ENCODE measurements around the gene HSPBAP1.

The HSPBAP1 gene

GRCh38 chr3:122700193-122700592, 93.4 kb downstream of the HSPBAP1 start:
- TF ChIP-seq, protein P1, sequence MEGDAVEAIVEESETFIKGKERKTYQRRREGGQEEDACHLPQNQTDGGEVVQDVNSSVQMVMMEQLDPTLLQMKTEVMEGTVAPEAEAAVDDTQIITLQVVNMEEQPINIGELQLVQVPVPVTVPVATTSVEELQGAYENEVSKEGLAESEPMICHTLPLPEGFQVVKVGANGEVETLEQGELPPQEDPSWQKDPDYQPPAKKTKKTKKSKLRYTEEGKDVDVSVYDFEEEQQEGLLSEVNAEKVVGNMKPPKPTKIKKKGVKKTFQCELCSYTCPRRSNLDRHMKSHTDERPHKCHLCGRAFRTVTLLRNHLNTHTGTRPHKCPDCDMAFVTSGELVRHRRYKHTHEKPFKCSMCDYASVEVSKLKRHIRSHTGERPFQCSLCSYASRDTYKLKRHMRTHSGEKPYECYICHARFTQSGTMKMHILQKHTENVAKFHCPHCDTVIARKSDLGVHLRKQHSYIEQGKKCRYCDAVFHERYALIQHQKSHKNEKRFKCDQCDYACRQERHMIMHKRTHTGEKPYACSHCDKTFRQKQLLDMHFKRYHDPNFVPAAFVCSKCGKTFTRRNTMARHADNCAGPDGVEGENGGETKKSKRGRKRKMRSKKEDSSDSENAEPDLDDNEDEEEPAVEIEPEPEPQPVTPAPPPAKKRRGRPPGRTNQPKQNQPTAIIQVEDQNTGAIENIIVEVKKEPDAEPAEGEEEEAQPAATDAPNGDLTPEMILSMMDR (IDR thresholded peaks at IDR 0.05; ENCODE audit: insufficient read depth, low read depth, low read length, missing control alignments) = no peak

DNA sequence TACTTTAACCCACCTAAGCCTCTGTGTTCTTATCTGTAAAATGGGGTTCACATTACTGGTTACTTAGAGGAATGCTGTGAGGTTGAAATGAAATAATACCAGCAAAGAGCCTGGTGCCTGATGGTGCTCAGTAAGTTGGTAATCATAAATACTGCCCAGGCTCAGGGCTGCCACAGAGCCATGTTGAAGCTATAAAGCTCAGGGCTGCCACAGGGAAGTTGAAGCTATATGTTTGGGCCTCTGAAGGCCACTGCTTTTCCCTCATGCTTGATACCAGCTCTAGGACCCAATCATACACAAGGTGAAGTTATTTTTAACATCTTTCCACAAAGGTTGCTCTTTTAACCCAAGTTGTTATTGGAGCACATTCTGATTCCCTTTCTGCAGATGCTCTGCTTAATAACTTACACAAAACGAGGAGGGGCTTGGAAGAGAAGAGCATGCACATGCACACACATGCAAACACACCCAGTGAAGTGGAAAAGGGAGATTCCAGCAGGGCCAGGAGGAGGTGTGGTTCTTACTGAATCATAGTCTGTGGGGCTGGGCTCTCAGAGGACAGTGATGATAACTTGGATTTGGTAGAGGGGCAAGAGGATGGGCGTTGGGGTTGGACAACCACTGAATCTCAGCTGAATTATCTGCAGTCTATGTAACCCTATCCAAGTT, 95.5 kb downstream of the HSPBAP1 start:
- DNase-seq (ENCODE audit: low read depth) = peak; percentile 78
- no peak overlapping the region for H3K4me3 ChIP-seq (ENCODE audit: low read depth, low read length)
- TF ChIP-seq, protein P1 (IDR thresholded peaks at IDR 0.05; ENCODE audit: insufficient read depth, low read depth, low read length, missing control alignments) = no peak

More at GRCh38 chr3:122700193-122700592, 93.4 kb downstream of the HSPBAP1 start:
- no peak overlapping the region for H3K4me3 ChIP-seq (ENCODE audit: low read depth, low read length)
- DNase-seq (ENCODE audit: low read depth) = no peak

GRCh38 chr3:122695927-122696561, 97.6 kb downstream of the HSPBAP1 start:
- H3K4me3 ChIP-seq (ENCODE audit: low read depth, low read length) = no peak overlapping the region
- TF ChIP-seq, protein P1 (IDR thresholded peaks at IDR 0.05; ENCODE audit: insufficient read depth, low read depth, low read length, missing control alignments) = no peak
- no peak for DNase-seq (ENCODE audit: low read depth)

GRCh38 chr3:122694966-122695365, 98.7 kb downstream of the HSPBAP1 start:
- H3K4me3 ChIP-seq (ENCODE audit: low read depth, low read length) = no peak overlapping the region
- TF ChIP-seq, protein P1 (IDR thresholded peaks at IDR 0.05; ENCODE audit: insufficient read depth, low read depth, low read length, missing control alignments) = no peak
- peak; percentile 84 for DNase-seq (ENCODE audit: low read depth)

DNA sequence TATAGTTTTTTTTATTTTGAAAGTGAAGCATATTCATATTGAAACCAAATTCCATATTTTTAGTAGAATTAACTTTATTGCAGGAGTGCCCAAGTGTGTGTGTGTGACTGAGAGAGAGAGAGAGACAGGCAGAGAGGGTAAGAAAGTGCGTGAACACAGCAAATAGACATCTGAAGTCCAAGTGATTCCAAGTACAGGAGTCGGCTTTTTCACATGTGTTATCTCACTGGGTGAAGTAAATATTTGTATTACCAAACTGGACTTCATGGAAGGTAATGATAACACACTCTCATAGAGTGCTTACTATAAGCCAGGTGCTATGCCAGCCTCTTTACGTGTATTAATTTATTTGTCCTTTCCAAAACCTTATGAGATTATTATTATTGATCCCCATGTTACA, 101.0 kb downstream of the HSPBAP1 start:
- no peak overlapping the region for H3K4me3 ChIP-seq (ENCODE audit: low read depth, low read length)
- TF ChIP-seq, protein P1 (IDR thresholded peaks at IDR 0.05; ENCODE audit: insufficient read depth, low read depth, low read length, missing control alignments) = no peak

GRCh38 chr3:122691195-122691594, 102.4 kb downstream of the HSPBAP1 start:
- DNase-seq (ENCODE audit: low read depth) = peak; percentile 60
- TF ChIP-seq, protein P1 (IDR thresholded peaks at IDR 0.05; ENCODE audit: insufficient read depth, low read depth, low read length, missing control alignments) = no peak
- no peak overlapping the region for H3K4me3 ChIP-seq (ENCODE audit: low read depth, low read length)

More for the DNA sequence above, 101.0 kb downstream of the HSPBAP1 start:
- DNase-seq (ENCODE audit: low read depth) = no peak
